Stimulated activated naive CD8-positive, alpha-beta T cell treated with anti-CD3 and anti-CD28 coated beads, Interleukin-15, amount 100 ng/mL, for 72 hours (primary cell): ENCODE data around the gene ZNF417.
A peak's percentile ranks its signal among the peaks of the same experiment; 100 is the strongest.
"Not testable (repeated sequence)": the region's sequence is repeated elsewhere in the genome, so short reads cannot be mapped to it uniquely, and the experiment has no call there.

ENCODE experiments used
- ATAC-seq: fragments of 150-1000 bp; cut with Tn5 transposase; 2 replicates; pipeline ENCODE4 v1.10.0; 2021; ENCODE audit warnings: mild to moderate bottlenecking, moderate library complexity
- DNase-seq, 2 donors: peaks; one replicate each; pipeline ENCODE4 v3.0.0; 2021 to 2022
- H3K27ac Mint-ChIP-seq, 2 donors: one replicate each; pipeline ENCODE4 v1.8.0; 2022; ENCODE audit warnings: mild to moderate bottlenecking in 2 of 2, mixed read lengths in 2 of 2, moderate library complexity in 2 of 2
- H3K27me3 Mint-ChIP-seq: one replicate; pipeline ENCODE4 v1.8.0; 2022; ENCODE audit warnings: mixed read lengths
- H3K4me1 Mint-ChIP-seq: one replicate; pipeline ENCODE4 v1.8.0; 2022; ENCODE audit warnings: mild to moderate bottlenecking, mixed read lengths
- H3K4me3 Mint-ChIP-seq, 2 donors: one replicate each; pipeline ENCODE4 v1.8.0; 2022; ENCODE audit warnings: mild to moderate bottlenecking in 2 of 2, mixed read lengths in 2 of 2, moderate library complexity in 1 of 2
- H3K9me3 Mint-ChIP-seq, 2 donors: one replicate each; pipeline ENCODE4 v1.8.0; 2022; ENCODE audit warnings: mixed read lengths in 2 of 2

The ZNF417 gene

GRCh38 chr19:57916168-57916995 is at the start of gene ZNF417:
Gene ZNF417 (minus strand): TSS chr19:57916592. CDS start chr19:57916411, 181 bp downstream.
- peak within 1 kb of the TSS; percentile 92 to 97 for H3K27ac Mint-ChIP-seq
- peaks cover 41% of the 10 kb centered on the region for H3K4me1 Mint-ChIP-seq
- peak; percentile 81 to 87 for DNase-seq
- H3K4me3 Mint-ChIP-seq: peak within 1 kb of the TSS; percentile 85 to 92
- ATAC-seq: peak; percentile 99
- not testable (repeated sequence) for H3K27me3 Mint-ChIP-seq
- H3K9me3 Mint-ChIP-seq: peaks cover 52 to 54% of the 10 kb centered on the region in 2 donors

GRCh38 chr19:57964761-57965160 is 48.4 kb upstream of the ZNF417 start:
- Mint-ChIP-seq H3K4me1 (no peaks in the 10 kb centered on the region), H3K27me3 (no peaks in the 10 kb centered on the region), H3K9me3 (peaks cover 27 to 53% of the 10 kb centered on the region in 2 donors), H3K27ac (no peak overlapping the region), H3K4me3 (no peak overlapping the region)
- no peak for DNase-seq
- no peak for ATAC-seq

- no peak overlapping the region for H3K27ac Mint-ChIP-seq
- DNase-seq (no peak), ATAC-seq (no peak)
- no peak overlapping the region for H3K4me3 Mint-ChIP-seq
- no peaks in the 10 kb centered on the region for H3K4me1 Mint-ChIP-seq
- H3K9me3 Mint-ChIP-seq: peaks cover 22 to 53% of the 10 kb centered on the region in 2 donors
- no peaks in the 10 kb centered on the region for H3K27me3 Mint-ChIP-seq
Measured at GRCh38 chr19:57961785-57962184, 45.4 kb upstream of the ZNF417 start.

- DNase-seq: no peak
- Mint-ChIP-seq H3K27me3 (no peaks in the 10 kb centered on the region), H3K4me3 (no peak overlapping the region), H3K4me1 (no peaks in the 10 kb centered on the region), H3K27ac (no peak overlapping the region), H3K9me3 (peaks cover 36 to 57% of the 10 kb centered on the region in 2 donors)
- no peak for ATAC-seq
Measured at GRCh38 chr19:57954996-57955395, 38.6 kb upstream of the ZNF417 start.

GRCh38 chr19:57949702-57950101 is 33.3 kb upstream of the ZNF417 start:
- Mint-ChIP-seq H3K4me3 (no peak overlapping the region), H3K4me1 (peaks cover 13% of the 10 kb centered on the region), H3K27me3 (no peaks in the 10 kb centered on the region), H3K9me3 (peaks cover 33 to 54% of the 10 kb centered on the region in 2 donors), H3K27ac (no peak overlapping the region)
- DNase-seq (no peak), ATAC-seq (no peak)

- Mint-ChIP-seq H3K4me3 (no peak overlapping the region), H3K27ac (no peak overlapping the region), H3K9me3 (peaks cover 29 to 54% of the 10 kb centered on the region in 2 donors), H3K4me1 (peaks cover 13% of the 10 kb centered on the region), H3K27me3 (no peaks in the 10 kb centered on the region)
- no peak for DNase-seq
- ATAC-seq: no peak
Measured at GRCh38 chr19:57949296-57949695, 32.9 kb upstream of the ZNF417 start.

GRCh38 chr19:57947419-57948134 is 31.2 kb upstream of the ZNF417 start, which contains the start of gene ZNF256:
Gene ZNF256 (minus strand): TSS chr19:57947706. CDS start chr19:57947474, 232 bp downstream.
- DNase-seq (peak; percentile 91 to 95), ATAC-seq (peak; percentile 98)
- peak within 1 kb of the TSS; percentile 96 for H3K4me3 Mint-ChIP-seq
- peaks cover 35 to 56% of the 10 kb centered on the region in 2 donors for H3K9me3 Mint-ChIP-seq
- H3K27me3 Mint-ChIP-seq: no peaks in the 10 kb centered on the region
- peaks cover 13% of the 10 kb centered on the region for H3K4me1 Mint-ChIP-seq
- H3K27ac Mint-ChIP-seq: peak within 1 kb of the TSS; percentile 94 to 98

- H3K27ac Mint-ChIP-seq: peak overlapping the region; percentile 94 to 98
- DNase-seq: no peak
- H3K4me1 Mint-ChIP-seq: peaks cover 13% of the 10 kb centered on the region
- peak overlapping the region; percentile 96 for H3K4me3 Mint-ChIP-seq
- no peak for ATAC-seq
- peaks cover 40 to 61% of the 10 kb centered on the region in 2 donors for H3K9me3 Mint-ChIP-seq
- H3K27me3 Mint-ChIP-seq: no peaks in the 10 kb centered on the region
Measured at GRCh38 chr19:57947088-57947418, 30.7 kb upstream of the ZNF417 start.

- Mint-ChIP-seq H3K4me3 (peak overlapping the region; percentile 96), H3K9me3 (peaks cover 46 to 67% of the 10 kb centered on the region in 2 donors)
Measured at GRCh38 chr19:57946316-57946715, 29.9 kb upstream of the ZNF417 start.

GRCh38 chr19:57941593-57941992 is 25.2 kb upstream of the ZNF417 start:
- DNase-seq (no peak), ATAC-seq (no peak)
- H3K4me3 Mint-ChIP-seq: no peak overlapping the region
- H3K27ac Mint-ChIP-seq: no peak overlapping the region
- H3K4me1 Mint-ChIP-seq: peaks cover 10% of the 10 kb centered on the region
- H3K9me3 Mint-ChIP-seq: peaks cover 48 to 81% of the 10 kb centered on the region in 2 donors
- no peaks in the 10 kb centered on the region for H3K27me3 Mint-ChIP-seq

More at GRCh38 chr19:57946316-57946715, 29.9 kb upstream of the ZNF417 start:
- DNase-seq: no peak
- ATAC-seq: no peak
- Mint-ChIP-seq H3K27ac (peak overlapping the region in 1 of 2 donors; percentile 82), H3K27me3 (no peaks in the 10 kb centered on the region), H3K4me1 (peaks cover 13% of the 10 kb centered on the region)

GRCh38 chr19:57935731-57936130 is 19.3 kb upstream of the ZNF417 start:
- Mint-ChIP-seq H3K4me3 (no peak overlapping the region), H3K27me3 (peaks cover 10% of the 10 kb centered on the region), H3K27ac (no peak overlapping the region), H3K4me1 (peaks cover 13% of the 10 kb centered on the region), H3K9me3 (peaks cover 39 to 66% of the 10 kb centered on the region in 2 donors)
- DNase-seq: no peak
- no peak for ATAC-seq

- peaks cover 43 to 70% of the 10 kb centered on the region in 2 donors for H3K9me3 Mint-ChIP-seq
Measured at GRCh38 chr19:57934820-57935665, 18.7 kb upstream of the ZNF417 start, which contains the start of gene ZNF418. Gene ZNF418 (minus strand): TSS chr19:57935402. CDS start chr19:57933822, 1,580 bp downstream.

GRCh38 chr19:57927587-57927986 is 11.2 kb upstream of the ZNF417 start:
- Mint-ChIP-seq H3K4me1 (no peaks in the 10 kb centered on the region), H3K27me3 (no peaks in the 10 kb centered on the region), H3K27ac (peak overlapping the region in 1 of 2 donors; percentile 76), H3K4me3 (no peak overlapping the region), H3K9me3 (peaks cover 42 to 54% of the 10 kb centered on the region in 2 donors)
- ATAC-seq (no peak), DNase-seq (no peak)

More at GRCh38 chr19:57934820-57935665, 18.7 kb upstream of the ZNF417 start, which contains the start of gene ZNF418:
- Mint-ChIP-seq H3K27ac (peak within 1 kb of the TSS; percentile 88 to 96), H3K27me3 (peaks cover 10% of the 10 kb centered on the region), H3K4me3 (peak within 1 kb of the TSS; percentile 86 to 94), H3K4me1 (peaks cover 13% of the 10 kb centered on the region)
- DNase-seq: peak; percentile 38 to 54
- peak; percentile 94 for ATAC-seq

GRCh38 chr19:57914531-57914930 is 1.9 kb downstream of the ZNF417 start:
- no peak overlapping the region for H3K27ac Mint-ChIP-seq

GRCh38 chr19:57907394-57907793 is 9.0 kb downstream of the ZNF417 start:
- ATAC-seq: no peak
- Mint-ChIP-seq H3K4me1 (peaks cover 16% of the 10 kb centered on the region), H3K4me3 (no peak overlapping the region), H3K27ac (no peak overlapping the region), H3K9me3 (peaks cover 42% of the 10 kb centered on the region in 2 donors), H3K27me3 (no peaks in the 10 kb centered on the region)
- no peak for DNase-seq

More at GRCh38 chr19:57914531-57914930, 1.9 kb downstream of the ZNF417 start:
- Mint-ChIP-seq H3K4me1 (peaks cover 41% of the 10 kb centered on the region), H3K27me3 (no peaks in the 10 kb centered on the region), H3K9me3 (peaks cover 51 to 55% of the 10 kb centered on the region in 2 donors), H3K4me3 (peak overlapping the region in 1 of 2 donors; percentile 11)
- DNase-seq: no peak
- ATAC-seq: no peak
